HEK293 (cell line): ENCODE data around the gene EVA1C.

ENCODE experiments used
- ZNF175 ChIP-seq: fragments of 450-650 bp; formaldehyde crosslinking; IDR thresholded peaks from 2 replicates; pipeline ENCODE4 v1.5.1; 2016; ENCODE audit warnings: missing biosample characterization, missing genetic modification characterization
- ZNF704 ChIP-seq: fragments of 450-650 bp; formaldehyde crosslinking; IDR thresholded peaks from 2 replicates; pipeline ENCODE4 v1.5.1; 2016; ENCODE audit warnings: missing biosample characterization, missing genetic modification characterization
- TF ChIP-seq, protein P1 (sequence below): fragments of 450-650 bp; formaldehyde crosslinking; IDR thresholded peaks from 2 replicates; pipeline ENCODE4 v1.5.1; 2016; ENCODE audit warnings: missing biosample characterization, missing genetic modification characterization
- TF ChIP-seq, protein P2 (sequence below): fragments of 450-650 bp; formaldehyde crosslinking; IDR thresholded peaks from 2 replicates; pipeline ENCODE4 v1.5.1; 2016; ENCODE audit warnings: missing biosample characterization, missing genetic modification characterization

DNA sequence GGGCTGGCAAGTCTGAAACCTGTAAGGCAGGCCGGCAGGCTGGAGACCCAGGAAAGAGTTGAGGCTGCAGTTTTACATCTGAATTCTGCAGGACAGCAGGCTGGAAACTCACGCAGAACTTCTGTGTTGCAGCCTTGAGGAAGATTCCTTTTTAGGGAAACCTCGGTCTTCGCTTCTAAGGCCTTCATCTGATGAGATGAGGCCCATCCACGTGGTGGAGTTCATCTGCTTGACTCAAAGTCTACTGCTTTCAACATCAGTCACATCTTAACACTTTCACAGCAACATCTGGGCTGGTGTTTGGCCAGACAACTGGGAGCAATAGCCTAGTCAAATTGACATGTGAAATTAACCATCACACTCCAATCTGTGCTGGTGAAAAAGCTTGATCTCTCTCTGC lies 57.1 kb downstream of the EVA1C start:
- TF ChIP-seq ZNF704 = no peak
- TF ChIP-seq, protein P1, sequence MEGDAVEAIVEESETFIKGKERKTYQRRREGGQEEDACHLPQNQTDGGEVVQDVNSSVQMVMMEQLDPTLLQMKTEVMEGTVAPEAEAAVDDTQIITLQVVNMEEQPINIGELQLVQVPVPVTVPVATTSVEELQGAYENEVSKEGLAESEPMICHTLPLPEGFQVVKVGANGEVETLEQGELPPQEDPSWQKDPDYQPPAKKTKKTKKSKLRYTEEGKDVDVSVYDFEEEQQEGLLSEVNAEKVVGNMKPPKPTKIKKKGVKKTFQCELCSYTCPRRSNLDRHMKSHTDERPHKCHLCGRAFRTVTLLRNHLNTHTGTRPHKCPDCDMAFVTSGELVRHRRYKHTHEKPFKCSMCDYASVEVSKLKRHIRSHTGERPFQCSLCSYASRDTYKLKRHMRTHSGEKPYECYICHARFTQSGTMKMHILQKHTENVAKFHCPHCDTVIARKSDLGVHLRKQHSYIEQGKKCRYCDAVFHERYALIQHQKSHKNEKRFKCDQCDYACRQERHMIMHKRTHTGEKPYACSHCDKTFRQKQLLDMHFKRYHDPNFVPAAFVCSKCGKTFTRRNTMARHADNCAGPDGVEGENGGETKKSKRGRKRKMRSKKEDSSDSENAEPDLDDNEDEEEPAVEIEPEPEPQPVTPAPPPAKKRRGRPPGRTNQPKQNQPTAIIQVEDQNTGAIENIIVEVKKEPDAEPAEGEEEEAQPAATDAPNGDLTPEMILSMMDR (tag by site-specific recombination) = no peak
- TF ChIP-seq, protein P2, sequence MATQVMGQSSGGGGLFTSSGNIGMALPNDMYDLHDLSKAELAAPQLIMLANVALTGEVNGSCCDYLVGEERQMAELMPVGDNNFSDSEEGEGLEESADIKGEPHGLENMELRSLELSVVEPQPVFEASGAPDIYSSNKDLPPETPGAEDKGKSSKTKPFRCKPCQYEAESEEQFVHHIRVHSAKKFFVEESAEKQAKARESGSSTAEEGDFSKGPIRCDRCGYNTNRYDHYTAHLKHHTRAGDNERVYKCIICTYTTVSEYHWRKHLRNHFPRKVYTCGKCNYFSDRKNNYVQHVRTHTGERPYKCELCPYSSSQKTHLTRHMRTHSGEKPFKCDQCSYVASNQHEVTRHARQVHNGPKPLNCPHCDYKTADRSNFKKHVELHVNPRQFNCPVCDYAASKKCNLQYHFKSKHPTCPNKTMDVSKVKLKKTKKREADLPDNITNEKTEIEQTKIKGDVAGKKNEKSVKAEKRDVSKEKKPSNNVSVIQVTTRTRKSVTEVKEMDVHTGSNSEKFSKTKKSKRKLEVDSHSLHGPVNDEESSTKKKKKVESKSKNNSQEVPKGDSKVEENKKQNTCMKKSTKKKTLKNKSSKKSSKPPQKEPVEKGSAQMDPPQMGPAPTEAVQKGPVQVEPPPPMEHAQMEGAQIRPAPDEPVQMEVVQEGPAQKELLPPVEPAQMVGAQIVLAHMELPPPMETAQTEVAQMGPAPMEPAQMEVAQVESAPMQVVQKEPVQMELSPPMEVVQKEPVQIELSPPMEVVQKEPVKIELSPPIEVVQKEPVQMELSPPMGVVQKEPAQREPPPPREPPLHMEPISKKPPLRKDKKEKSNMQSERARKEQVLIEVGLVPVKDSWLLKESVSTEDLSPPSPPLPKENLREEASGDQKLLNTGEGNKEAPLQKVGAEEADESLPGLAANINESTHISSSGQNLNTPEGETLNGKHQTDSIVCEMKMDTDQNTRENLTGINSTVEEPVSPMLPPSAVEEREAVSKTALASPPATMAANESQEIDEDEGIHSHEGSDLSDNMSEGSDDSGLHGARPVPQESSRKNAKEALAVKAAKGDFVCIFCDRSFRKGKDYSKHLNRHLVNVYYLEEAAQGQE = no peak
- TF ChIP-seq ZNF175 (tag by site-specific recombination) = no peak
